ENCODE measurements around the gene PKP1.

The PKP1 gene

GRCh38 chr1:201299968-201300367, 16.7 kb downstream of the PKP1 start:
- TF ChIP-seq, protein P1, sequence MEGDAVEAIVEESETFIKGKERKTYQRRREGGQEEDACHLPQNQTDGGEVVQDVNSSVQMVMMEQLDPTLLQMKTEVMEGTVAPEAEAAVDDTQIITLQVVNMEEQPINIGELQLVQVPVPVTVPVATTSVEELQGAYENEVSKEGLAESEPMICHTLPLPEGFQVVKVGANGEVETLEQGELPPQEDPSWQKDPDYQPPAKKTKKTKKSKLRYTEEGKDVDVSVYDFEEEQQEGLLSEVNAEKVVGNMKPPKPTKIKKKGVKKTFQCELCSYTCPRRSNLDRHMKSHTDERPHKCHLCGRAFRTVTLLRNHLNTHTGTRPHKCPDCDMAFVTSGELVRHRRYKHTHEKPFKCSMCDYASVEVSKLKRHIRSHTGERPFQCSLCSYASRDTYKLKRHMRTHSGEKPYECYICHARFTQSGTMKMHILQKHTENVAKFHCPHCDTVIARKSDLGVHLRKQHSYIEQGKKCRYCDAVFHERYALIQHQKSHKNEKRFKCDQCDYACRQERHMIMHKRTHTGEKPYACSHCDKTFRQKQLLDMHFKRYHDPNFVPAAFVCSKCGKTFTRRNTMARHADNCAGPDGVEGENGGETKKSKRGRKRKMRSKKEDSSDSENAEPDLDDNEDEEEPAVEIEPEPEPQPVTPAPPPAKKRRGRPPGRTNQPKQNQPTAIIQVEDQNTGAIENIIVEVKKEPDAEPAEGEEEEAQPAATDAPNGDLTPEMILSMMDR (IDR thresholded peaks at IDR 0.05; ENCODE audit: low read depth, low read length) = no peak
- H3K4me3 ChIP-seq (ENCODE audit: low read depth, low read length) = no peak overlapping the region

- TF ChIP-seq, protein P1 (IDR thresholded peaks at IDR 0.05; ENCODE audit: low read depth, low read length) = no peak
- H3K4me3 ChIP-seq (ENCODE audit: low read depth, low read length) = no peak overlapping the region
Measured at GRCh38 chr1:201300641-201301040, 17.3 kb downstream of the PKP1 start.

GRCh38 chr1:201302163-201303152, 19.2 kb downstream of the PKP1 start:
- TF ChIP-seq, protein P1 (IDR thresholded peaks at IDR 0.05; ENCODE audit: low read depth, low read length) = no peak
- no peak overlapping the region for H3K4me3 ChIP-seq (ENCODE audit: low read depth, low read length)

DNA sequence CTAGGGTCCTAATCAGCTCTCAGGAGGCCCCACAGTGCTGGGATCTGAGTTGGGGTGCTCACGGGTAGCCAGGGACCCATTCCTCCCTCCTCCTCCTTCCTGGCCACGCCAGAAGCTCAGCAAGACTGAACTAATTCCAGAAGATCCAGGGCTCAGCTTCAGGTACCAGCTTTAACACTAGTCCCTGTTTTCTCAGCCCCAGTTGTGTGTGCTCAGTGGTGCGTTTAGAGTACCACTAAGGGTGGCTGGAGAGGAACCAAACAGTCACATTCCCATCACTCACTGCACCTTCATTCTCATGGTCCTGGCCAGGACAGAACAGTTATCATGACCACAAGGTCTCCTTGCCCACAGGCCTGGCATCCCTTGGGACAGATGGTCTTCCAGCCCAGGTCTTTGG, 20.8 kb downstream of the PKP1 start:
- TF ChIP-seq, protein P1 (IDR thresholded peaks at IDR 0.05; ENCODE audit: low read depth, low read length) = no peak
- no peak overlapping the region for H3K4me3 ChIP-seq (ENCODE audit: low read depth, low read length)

DNA sequence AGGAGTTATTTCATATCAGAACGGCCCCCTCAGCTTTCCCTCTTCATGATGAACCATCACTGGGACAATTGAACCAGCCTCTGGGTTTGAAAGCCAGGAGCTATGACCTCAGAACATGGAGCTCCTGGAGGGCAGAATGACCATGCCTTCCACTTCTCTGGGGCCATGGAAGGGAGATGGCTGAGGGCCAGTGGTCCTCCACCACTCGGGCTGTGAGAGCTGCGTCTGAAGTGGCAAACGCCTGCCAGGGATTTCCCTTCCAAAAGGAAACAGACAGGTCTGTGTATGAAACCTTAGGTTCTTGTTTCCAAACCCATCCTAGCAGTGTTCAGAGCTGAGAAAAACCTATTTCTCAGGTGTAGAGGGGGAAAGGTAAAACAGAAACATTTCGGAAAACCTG, 22.5 kb downstream of the PKP1 start:
- H3K4me3 ChIP-seq (ENCODE audit: low read depth, low read length) = no peak overlapping the region
- TF ChIP-seq, protein P1 (IDR thresholded peaks at IDR 0.05; ENCODE audit: low read depth, low read length) = no peak

GRCh38 chr1:201307231-201307630, 23.9 kb downstream of the PKP1 start:
- TF ChIP-seq, protein P1 (IDR thresholded peaks at IDR 0.05; ENCODE audit: low read depth, low read length) = no peak
- H3K4me3 ChIP-seq (ENCODE audit: low read depth, low read length) = no peak overlapping the region

DNA sequence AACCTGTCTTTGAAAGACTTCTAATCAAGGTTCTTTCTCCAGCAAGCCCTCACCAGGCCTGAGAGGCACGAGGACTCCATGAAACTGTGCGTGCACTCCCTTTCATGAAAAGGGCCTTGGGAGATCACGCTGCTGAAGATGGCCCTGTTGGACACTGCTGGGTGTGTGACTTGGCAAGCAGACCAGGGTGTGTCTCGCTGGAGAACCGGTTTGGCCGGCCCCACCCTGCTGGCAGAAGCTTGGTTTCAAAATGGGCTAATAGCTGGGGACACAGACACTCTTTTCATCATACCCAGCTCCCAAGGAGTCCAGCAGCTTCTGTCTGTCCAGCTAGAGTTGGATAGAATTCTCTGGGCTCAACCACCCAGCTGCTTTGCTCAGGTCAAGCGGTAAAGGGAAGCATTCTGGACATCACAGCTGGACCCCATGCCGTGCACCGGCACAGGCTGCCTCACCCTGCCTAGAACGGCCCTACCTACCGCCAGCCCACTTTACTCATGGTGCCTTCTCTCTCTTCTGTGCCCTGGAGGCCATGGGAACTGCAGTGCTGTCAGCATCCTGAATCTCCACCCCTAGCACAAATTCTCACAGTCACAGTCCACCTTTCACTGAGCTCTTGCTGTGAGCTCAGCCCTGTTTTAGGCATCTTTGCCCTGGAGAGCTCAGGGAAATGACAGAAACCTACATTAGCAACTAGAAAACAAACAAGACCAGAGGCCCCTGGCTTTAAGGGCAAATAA, 24.6 kb downstream of the PKP1 start:
- TF ChIP-seq, protein P1 (IDR thresholded peaks at IDR 0.05; ENCODE audit: low read depth, low read length) = no peak
- H3K4me3 ChIP-seq (ENCODE audit: low read depth, low read length) = no peak overlapping the region
